CD4-positive, alpha-beta T cell (primary cell): ENCODE results near the gene LYRM9. TPM values are rescaled to one million over a fixed set of nuclear protein-coding genes. Genes with fewer than 3 reads are reported as not detected.

Experiments used
- ATAC-seq: fragments of 200-7000 bp; cut with Tn5 transposase; one replicate; pipeline ENCODE4 v1.10.0; 2022; ENCODE audit warnings: mild to moderate bottlenecking; ENCODE audit not compliant: poor library complexity
- CTCF ChIA-PET: fragments of 350-600 bp; sonication (Branson Sonifier 250); formaldehyde crosslinking; loops from one replicate; lab custom pipeline; 2021; ENCODE audit warnings: antibody characterized with exemption, inconsistent platforms; lab: Charles Lee
- POLR2A ChIA-PET: fragments of 350-600 bp; sonication (Branson Sonifier 250); formaldehyde crosslinking; loops from one replicate; lab custom pipeline; 2021; ENCODE audit warnings: antibody characterized with exemption, inconsistent platforms; lab: Charles Lee
- DNase-seq, 14 experiments: peaks; one replicate each; pipeline ENCODE4 v3.0.0-alpha.2; 2013 to 2020; ENCODE audit warnings: mixed read lengths in 2 of 14
- H3K27ac ChIP-seq, 2 donors: one replicate each; pipeline versions ENCODE4 v1.5.1 to v1.7.0; 2013; ENCODE audit warnings: low read length in 2 of 2, low read depth in 1 of 2, mild to moderate bottlenecking in 1 of 2
- H3K27me3 ChIP-seq, 2 experiments: 1 replicate in 1 of 2; 2 replicates in 1 of 2; pipeline versions ENCODE4 v1.6.1 to v1.7.0; 2013; ENCODE audit warnings: low read length in 2 of 2, control low read depth in 1 of 2, mild to moderate bottlenecking in 1 of 2, moderate library complexity in 1 of 2; ENCODE audit not compliant: insufficient read depth in 2 of 2, control insufficient read depth in 1 of 2
- H3K36me3 ChIP-seq: one replicate; pipeline ENCODE4 v1.6.1; 2013; ENCODE audit warnings: low read length, control low read depth; ENCODE audit not compliant: insufficient read depth
- H3K4me1 ChIP-seq: one replicate; pipeline ENCODE4 v1.6.1; 2013; ENCODE audit warnings: low read length, control low read depth; ENCODE audit not compliant: insufficient read depth
- H3K4me3 ChIP-seq: one replicate; pipeline ENCODE4 v1.5.1; 2013; ENCODE audit warnings: mild to moderate bottlenecking, low read length, moderate library complexity
- H3K9me3 ChIP-seq, 2 experiments: 1 replicate in 1 of 2; 2 replicates in 1 of 2; pipeline versions ENCODE4 v1.6.1 to v1.7.0; 2013; ENCODE audit warnings: low read length in 2 of 2, mild to moderate bottlenecking in 2 of 2, control low read depth in 1 of 2, moderate library complexity in 1 of 2; ENCODE audit not compliant: control insufficient read depth in 1 of 2, insufficient read depth in 1 of 2
- H3K27ac Mint-ChIP-seq: one replicate; pipeline ENCODE4 v1.8.0; 2020; ENCODE audit warnings: mixed read lengths
- H3K27me3 Mint-ChIP-seq: one replicate; pipeline ENCODE4 v1.8.0; 2021; ENCODE audit warnings: mixed read lengths
- H3K36me3 Mint-ChIP-seq: one replicate; pipeline ENCODE4 v1.8.0; 2021; ENCODE audit warnings: low read depth, mixed read lengths
- H3K4me1 Mint-ChIP-seq: one replicate; pipeline ENCODE4 v1.8.0; 2021; ENCODE audit warnings: low read depth, mixed read lengths
- H3K4me3 Mint-ChIP-seq: one replicate; pipeline ENCODE4 v1.8.0; 2020; ENCODE audit warnings: mild to moderate bottlenecking, mixed read lengths
- H3K9me3 Mint-ChIP-seq: one replicate; pipeline ENCODE4 v1.8.0; 2020; ENCODE audit warnings: mixed read lengths
- intact Hi-C, 2 experiments: fragments of 100-400 bp; cut with DNase I in 1 of 2; cut with micrococcal nuclease in 1 of 2; formaldehyde crosslinking; loops; one replicate each; pipeline versions ENCODE4 v1.15.1 to v1.9.0; 2023 to 2025; cut with DNase I, micrococcal nuclease
- total RNA-seq, 174 experiments: library from RNA in 2 of 174; stranded (reverse) in 2 of 174; gene quantifications; one replicate each; pipeline ENCODE4 v1.2.3 and lab custom pipeline; 2021 to 2026
- TF ChIP-seq, protein P1 (sequence below): fragments of 200-600 bp; IDR thresholded peaks from one replicate; pipeline ENCODE4 v1.8.0; 2022; ENCODE audit warnings: antibody characterized with exemption, mild to moderate bottlenecking

The LYRM9 gene
- total RNA-seq, 2 experiments from 2014 or later, result 13.0 to 15.7 TPM

DNA sequence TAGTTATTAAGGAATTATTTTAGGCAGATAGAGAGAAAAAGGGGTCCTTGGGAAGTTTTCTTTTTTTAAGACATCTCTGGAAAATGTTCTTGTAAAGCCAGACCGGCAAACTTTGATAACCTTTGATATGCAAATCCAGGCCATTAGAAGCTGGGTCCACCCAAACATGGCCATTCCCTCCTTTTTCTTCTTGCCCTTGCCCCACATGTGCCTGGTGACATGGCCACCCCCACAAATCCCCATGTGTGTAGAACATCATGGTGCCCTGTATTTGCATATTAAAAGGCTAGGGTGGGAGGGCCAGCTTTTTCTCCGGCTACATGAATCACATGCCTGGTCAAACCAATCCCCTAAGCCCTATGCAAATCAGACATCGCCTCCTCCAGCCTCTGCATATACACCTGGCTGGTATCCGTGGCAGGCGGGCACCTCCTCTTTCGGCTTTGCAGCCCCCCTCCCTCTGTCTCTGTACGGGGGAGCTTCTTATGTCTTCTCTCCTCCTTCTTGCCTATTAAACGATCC is 43.9 kb upstream of the LYRM9 start:
- Mint-ChIP-seq H3K36me3 (no peaks in the 10 kb centered on the region), H3K27ac (no peak overlapping the region), H3K27me3 (peaks cover 34% of the 10 kb centered on the region), H3K9me3 (no peaks in the 10 kb centered on the region), H3K4me3 (no peak overlapping the region), H3K4me1 (no peaks in the 10 kb centered on the region)
- intact Hi-C loops, result no loop called here
- ChIA-PET CTCF (no interaction called here), POLR2A (no interaction called here)
- Histone ChIP-seq H3K27ac (no peak overlapping the region), H3K36me3 (no peaks in the 10 kb centered on the region), H3K27me3 (peaks cover 0 to 3% of the 10 kb centered on the region in 2 experiments), H3K9me3 (peaks cover 0 to 4% of the 10 kb centered on the region in 2 experiments), H3K4me1 (no peaks in the 10 kb centered on the region), H3K4me3 (no peak overlapping the region)
- DNase-seq (no peak), ATAC-seq (no peak)
- TF ChIP-seq, protein P1, sequence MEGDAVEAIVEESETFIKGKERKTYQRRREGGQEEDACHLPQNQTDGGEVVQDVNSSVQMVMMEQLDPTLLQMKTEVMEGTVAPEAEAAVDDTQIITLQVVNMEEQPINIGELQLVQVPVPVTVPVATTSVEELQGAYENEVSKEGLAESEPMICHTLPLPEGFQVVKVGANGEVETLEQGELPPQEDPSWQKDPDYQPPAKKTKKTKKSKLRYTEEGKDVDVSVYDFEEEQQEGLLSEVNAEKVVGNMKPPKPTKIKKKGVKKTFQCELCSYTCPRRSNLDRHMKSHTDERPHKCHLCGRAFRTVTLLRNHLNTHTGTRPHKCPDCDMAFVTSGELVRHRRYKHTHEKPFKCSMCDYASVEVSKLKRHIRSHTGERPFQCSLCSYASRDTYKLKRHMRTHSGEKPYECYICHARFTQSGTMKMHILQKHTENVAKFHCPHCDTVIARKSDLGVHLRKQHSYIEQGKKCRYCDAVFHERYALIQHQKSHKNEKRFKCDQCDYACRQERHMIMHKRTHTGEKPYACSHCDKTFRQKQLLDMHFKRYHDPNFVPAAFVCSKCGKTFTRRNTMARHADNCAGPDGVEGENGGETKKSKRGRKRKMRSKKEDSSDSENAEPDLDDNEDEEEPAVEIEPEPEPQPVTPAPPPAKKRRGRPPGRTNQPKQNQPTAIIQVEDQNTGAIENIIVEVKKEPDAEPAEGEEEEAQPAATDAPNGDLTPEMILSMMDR, result no peak

DNA sequence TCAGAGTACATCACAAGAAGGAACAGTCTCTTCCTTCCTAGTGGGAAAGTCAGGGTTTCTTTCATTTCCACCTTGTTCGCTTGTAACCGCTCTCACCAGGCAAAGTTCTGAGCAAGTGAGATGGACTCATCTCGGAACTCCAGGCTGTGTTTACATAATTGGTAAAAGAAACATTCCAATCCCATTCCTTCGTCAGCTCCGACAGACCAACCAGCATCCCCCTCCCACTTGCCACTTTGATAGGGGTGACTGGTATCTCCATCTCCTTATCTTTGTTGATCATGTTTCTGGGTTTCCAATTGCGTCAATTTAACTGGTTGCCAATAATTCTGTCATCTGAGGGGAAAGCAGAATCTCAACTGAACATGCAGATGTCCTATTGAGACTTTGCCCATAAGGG is 36.8 kb upstream of the LYRM9 start:
- ATAC-seq (no peak), DNase-seq (no peak)
- POLR2A ChIA-PET, result no interaction called here
- Histone ChIP-seq H3K27ac (no peak overlapping the region), H3K27me3 (no peaks in the 10 kb centered on the region), H3K9me3 (no peaks in the 10 kb centered on the region), H3K36me3 (no peaks in the 10 kb centered on the region), H3K4me3 (no peak overlapping the region), H3K4me1 (no peaks in the 10 kb centered on the region)
- no peaks in the 10 kb centered on the region for H3K9me3 Mint-ChIP-seq
- H3K4me1 Mint-ChIP-seq, result no peaks in the 10 kb centered on the region
- H3K4me3 Mint-ChIP-seq, result no peak overlapping the region
- no peaks in the 10 kb centered on the region for H3K36me3 Mint-ChIP-seq
- CTCF ChIA-PET, result no interaction called here
- TF ChIP-seq, protein P1, result no peak
- no peak overlapping the region for H3K27ac Mint-ChIP-seq
- peaks cover 26% of the 10 kb centered on the region for H3K27me3 Mint-ChIP-seq
- intact Hi-C loops, result no loop called here

DNA sequence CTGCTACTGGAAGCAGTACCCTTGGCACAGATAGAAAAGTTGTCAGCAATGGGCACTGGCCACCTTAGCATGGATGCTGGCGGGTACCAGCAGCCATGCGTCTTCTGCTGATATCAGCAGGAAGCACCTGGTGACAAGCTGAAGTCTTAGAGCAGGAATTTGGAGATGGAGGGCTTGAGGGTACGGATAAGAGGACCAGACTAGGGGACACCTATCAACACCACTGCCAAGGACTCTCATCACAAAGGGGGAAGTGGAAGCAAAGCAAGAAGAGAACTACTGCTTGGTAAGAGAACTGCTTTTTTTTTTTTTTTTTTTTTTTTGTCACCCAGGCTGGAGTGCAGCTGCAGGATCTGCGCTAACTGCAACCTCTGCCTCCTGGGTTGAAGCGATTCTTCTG is 35.4 kb upstream of the LYRM9 start:
- Mint-ChIP-seq H3K36me3 (no peaks in the 10 kb centered on the region), H3K27me3 (peaks cover 15% of the 10 kb centered on the region), H3K4me1 (no peaks in the 10 kb centered on the region), H3K27ac (no peak overlapping the region), H3K4me3 (no peak overlapping the region), H3K9me3 (no peaks in the 10 kb centered on the region)
- DNase-seq, result no peak
- no peaks in the 10 kb centered on the region for H3K36me3 ChIP-seq
- no peaks in the 10 kb centered on the region for H3K27me3 ChIP-seq
- H3K4me1 ChIP-seq, result no peaks in the 10 kb centered on the region
- CTCF ChIA-PET, result interaction anchor here (1.0 kb wide), 1 partner anchor 13 kb away, joined by 3 read pairs; no protein-coding TSS in a partner anchor
- no peaks in the 10 kb centered on the region for H3K9me3 ChIP-seq
- TF ChIP-seq, protein P1, result no peak
- POLR2A ChIA-PET, result no interaction called here
- intact Hi-C loops, result no loop called here
- H3K4me3 ChIP-seq, result no peak overlapping the region
- ATAC-seq, result no peak
- H3K27ac ChIP-seq, result no peak overlapping the region
